WI38 (cell line): ENCODE results near the gene PFKFB4.
"Not testable (repeated sequence)": the region's sequence is repeated elsewhere in the genome, so short reads cannot be mapped to it uniquely, and the experiment has no call there.

Experiments
- H3K4me3 ChIP-seq: 2 replicates; pipeline ENCODE4 v1.5.1; 2011; ENCODE audit warnings: low read depth, mild to moderate bottlenecking, control low read depth, low read length
- TF ChIP-seq, protein P1 (sequence below): IDR thresholded peaks from 2 replicates; pipeline ENCODE4 v1.5.1; 2012; ENCODE audit warnings: low read depth, mild to moderate bottlenecking, control low read depth, low read length

PFKFB4 gene

DNA sequence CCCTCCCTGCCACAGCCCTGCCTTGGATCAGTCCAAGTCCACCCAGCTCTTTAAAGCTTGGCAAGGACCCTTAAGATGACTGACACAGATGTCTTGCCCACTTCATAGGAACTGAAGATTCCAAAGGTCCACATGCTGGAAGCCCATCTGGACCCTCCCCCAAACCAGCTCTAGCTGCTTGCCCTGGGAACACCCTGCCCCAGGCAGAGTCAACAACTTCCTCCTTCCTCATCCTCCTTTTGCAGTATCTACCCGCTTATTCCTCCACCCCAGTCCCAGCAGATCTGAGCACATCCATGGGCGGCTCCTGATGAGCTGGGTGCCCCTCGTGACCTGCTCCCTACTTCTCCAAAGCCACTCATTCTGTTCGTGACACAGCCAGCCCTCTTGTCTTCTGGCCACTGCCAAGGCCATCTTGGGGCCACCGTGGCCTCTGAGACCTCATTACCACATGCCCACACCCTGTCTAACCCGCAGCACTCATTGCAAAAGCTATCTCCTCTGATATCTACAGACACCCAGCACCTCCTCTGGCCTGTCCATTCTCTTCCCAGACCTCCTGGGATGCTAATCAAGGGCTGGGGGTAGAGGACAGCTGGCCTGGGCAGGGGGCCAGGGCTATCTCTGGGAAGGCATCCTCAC is 2.0 kb upstream of the PFKFB4 start:
- TF ChIP-seq, protein P1, sequence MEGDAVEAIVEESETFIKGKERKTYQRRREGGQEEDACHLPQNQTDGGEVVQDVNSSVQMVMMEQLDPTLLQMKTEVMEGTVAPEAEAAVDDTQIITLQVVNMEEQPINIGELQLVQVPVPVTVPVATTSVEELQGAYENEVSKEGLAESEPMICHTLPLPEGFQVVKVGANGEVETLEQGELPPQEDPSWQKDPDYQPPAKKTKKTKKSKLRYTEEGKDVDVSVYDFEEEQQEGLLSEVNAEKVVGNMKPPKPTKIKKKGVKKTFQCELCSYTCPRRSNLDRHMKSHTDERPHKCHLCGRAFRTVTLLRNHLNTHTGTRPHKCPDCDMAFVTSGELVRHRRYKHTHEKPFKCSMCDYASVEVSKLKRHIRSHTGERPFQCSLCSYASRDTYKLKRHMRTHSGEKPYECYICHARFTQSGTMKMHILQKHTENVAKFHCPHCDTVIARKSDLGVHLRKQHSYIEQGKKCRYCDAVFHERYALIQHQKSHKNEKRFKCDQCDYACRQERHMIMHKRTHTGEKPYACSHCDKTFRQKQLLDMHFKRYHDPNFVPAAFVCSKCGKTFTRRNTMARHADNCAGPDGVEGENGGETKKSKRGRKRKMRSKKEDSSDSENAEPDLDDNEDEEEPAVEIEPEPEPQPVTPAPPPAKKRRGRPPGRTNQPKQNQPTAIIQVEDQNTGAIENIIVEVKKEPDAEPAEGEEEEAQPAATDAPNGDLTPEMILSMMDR, result no peak; the same call in 1 of the 2 replicates
- no peak overlapping the region for H3K4me3 ChIP-seq

DNA sequence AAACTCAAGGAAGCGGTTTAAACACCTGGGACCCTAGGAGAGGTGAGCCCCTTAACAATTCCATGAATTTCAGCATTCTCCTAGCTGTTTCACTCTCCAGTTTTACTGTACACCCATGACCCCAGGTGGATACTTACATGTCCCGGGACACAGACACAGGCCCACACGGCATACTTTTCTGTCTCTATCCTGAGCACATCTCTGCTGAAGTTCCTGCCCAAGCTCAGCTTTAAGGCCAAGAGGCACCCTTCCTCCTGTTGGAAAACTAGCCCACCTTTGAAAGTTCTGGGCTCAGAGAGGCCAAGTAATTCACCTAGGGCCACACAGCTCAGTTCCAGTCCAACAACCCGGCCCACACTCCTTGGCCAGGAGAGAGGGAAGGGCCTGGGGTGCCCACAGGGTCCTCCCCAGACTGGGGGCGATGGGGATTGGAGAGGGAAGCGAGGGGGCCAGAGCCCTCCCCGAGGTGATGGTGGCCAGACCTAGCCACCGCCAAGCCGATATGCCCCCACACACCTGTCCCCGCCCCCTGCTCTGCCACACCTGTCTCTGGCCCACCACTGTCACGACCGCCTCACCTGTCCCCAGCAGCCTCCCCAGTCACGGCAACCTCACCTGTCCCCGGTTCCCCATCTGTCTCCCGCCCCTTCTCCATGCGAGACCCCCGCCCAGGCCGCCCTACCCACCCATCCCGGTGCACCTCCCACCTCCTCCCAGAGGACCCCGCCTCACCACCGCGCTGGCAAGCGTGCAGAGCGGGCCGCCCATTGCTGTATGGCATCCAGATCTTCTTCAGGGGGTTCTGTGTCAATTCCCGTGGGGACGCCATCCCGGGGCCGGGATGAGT is 431 bp downstream of the PFKFB4 start:
- TF ChIP-seq, protein P1, result no peak
- peak overlapping the region; percentile 67 for H3K4me3 ChIP-seq

DNA sequence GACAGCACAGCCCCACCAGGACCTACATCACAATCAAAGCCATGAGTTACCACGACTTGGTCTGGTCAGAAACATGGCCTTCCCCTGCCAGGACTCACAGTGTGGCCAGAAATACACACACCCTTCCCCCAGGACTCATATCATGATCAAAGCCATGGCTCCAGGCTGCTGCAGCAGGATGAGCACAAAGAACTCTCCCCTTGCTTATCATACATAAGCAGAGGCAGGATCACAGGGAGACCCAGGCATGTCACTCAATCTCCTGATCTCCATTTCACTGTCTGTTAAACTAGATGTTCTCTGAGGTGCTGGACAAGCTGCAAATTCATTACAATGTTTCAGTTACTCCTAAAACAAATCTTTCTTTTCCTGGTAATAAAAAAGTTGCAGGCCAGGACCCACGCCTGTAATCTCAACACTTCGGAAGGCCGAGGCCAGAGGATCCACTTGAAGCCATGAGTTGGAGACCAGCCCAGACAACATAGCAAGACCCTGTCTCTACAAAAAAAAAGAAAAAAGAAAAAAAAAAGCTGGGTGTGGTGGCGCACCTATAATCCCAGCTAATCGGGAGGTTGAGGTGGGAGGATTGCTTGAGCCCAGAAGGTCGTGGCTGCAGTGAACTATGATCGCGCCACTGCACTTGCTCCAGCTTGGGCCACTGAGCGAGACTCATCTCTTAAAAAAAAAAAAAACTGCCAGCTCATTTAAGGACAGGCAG is 1.2 kb downstream of the PFKFB4 start:
- no peak overlapping the region; the same call in 1 of the 2 replicates for H3K4me3 ChIP-seq
- TF ChIP-seq, protein P1, result no peak

DNA sequence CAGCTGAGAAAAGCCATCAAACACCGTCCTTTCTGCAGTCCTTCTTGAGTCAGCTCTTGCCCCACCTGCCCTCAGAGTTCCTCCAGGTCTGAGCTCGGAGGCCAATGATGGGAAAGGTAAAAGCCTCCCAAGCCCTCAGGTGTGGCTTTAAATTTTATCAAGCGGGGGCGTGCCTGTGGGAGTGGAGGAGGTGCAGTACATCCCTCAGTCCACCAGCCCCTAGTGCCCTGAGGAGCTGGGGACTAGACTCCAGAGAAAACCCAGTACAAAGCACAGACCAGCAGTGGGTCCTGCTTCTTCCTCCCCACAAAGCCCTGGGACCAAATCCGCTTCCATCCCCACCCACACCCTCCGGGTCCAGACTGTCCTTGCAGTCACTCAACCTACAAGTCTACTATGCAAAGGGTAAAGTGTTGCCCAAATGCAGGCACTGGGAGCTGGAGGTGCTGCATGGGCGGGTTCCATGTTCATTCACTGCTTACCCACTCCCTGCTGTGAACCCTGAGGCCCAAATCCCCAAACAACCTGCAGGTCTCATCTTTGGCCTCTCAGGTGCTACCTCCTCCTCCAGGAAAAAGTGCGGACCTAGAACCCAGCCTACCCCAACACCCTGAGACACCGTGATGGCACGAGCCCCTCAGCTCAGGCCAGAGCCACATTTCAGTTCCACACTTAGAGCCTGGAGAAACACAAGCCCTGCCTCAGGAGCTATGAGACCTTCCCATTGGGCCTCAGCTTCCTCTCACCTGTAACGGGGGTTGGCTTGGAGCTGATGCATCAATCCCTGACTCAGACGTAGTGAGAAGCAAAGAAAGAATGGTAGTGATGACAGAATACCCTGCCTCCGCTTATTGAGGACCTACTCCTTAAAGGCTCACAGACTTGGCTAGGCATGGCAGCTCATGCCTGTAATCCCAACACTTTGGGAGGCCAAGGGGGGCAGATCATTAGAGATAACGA is 2.4 kb downstream of the PFKFB4 start:
- no peak overlapping the region for H3K4me3 ChIP-seq
- TF ChIP-seq, protein P1, result no peak

DNA sequence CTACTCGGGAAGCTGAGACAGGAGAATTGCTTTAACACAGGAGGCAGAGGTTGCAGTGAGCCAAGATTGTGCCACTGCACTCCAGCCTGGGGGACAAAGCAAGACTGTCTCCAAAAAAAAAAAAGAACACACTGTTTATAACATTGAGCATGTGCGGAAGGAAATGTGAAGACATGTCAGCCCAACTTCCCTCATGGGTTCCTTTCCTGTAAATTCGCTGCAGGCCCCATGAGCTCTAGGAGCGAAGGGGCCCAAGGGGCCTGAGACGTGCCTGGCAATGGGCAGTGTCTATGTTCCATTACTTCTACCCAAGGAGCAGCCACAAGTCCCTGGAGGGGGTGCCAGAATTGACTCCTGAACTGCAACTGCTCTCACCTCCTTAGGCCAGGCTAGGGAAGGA is 3.2 kb downstream of the PFKFB4 start:
- TF ChIP-seq, protein P1, result no peak
- H3K4me3 ChIP-seq, result no peak overlapping the region

DNA sequence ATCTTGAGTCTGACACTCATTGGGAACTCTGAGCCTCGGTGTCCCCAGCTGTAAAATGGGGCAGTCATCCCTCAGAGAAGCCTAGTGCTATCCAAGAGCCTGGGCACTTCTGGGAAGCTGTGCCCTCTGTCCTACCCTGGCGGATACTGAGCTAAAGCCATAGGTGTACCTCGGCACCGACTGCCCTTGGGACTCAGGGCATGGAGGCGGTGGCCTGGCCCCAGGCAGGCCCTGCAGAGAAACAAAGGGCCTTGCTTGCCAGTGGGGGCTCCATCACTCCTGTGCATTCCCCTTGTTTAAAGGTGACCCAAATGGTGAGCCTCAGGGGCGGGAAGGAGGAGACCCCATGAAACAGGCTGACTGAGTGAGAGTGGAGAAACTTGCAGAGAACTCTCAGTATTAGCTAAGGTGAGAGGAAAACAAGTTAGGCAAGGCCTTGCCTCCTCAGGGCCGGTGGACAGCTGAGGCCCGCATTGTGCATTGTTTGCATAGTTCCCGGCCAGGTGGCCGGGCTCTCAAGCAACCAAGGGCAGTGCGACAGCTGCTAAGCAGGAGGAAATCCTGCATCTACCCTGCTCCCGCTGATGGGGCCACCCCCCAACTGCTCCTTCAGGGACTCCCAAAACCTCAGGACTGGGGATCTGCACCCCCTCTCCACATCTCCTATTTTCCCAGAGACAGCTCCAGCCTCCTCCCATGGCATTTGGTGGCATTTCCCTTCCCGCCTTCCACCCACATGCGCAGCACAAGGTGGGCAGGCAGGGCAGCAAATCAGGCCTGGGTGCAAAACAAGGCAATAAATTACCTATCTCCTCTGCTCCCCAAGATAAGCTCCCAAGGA is 4.3 kb downstream of the PFKFB4 start:
- no peak overlapping the region for H3K4me3 ChIP-seq
- TF ChIP-seq, protein P1, result no peak

DNA sequence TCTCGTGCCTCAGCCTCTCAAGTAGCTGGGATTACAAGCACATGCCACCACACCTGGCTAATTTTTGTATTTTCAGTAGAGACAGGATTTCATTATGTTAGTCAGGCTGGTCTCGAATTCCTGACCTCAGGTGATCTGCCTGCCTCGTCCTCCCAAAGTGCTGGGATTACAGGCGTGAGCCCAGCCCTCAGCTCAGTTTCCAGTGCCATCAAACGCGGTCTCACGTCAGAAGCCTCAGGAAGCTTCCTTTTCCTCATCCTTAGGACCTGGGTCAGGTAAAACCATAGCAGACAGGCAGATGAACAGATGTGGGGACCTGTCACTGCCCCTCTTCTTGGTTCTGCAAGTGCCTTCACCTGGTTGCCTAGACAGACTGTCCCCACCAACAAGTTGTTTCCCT is 5.0 kb downstream of the PFKFB4 start:
- H3K4me3 ChIP-seq, result not testable (repeated sequence)
